GM12878 (cell line): ENCODE measurements around the gene CKB. TPM values are rescaled to one million over a fixed set of nuclear protein-coding genes. Genes with fewer than 3 reads are reported as not detected.

ENCODE experiments used
- BCL11A ChIP-seq: IDR thresholded peaks from 2 replicates; pipeline ENCODE4 v1.6.1; 2011; ENCODE audit warnings: low read depth, low read length
- HCFC1 ChIP-seq: fragments of 150-350 bp; IDR thresholded peaks from 2 replicates; pipeline ENCODE4 v1.6.1; 2014; ENCODE audit warnings: low read length
- MAX ChIP-seq: IDR thresholded peaks from 2 replicates; pipeline ENCODE4 v1.6.1; 2012; ENCODE audit warnings: low read depth, low read length, improper control_type of control experiment
- MEF2B ChIP-seq: fragments of 450-650 bp; IDR thresholded peaks from 2 replicates; pipeline ENCODE4 v1.6.1; 2018; ENCODE audit warnings: mild to moderate bottlenecking, moderate library complexity; ENCODE audit not compliant: partially characterized antibody, poor library complexity, severe bottlenecking
- NBN ChIP-seq: fragments of 450-650 bp; IDR thresholded peaks from 2 replicates; pipeline ENCODE4 v1.6.1; 2016
- NR2F1 ChIP-seq: fragments of 450-650 bp; conservative IDR thresholded peaks from 2 replicates; pipeline ENCODE4 v1.6.1; 2017; ENCODE audit warnings: mild to moderate bottlenecking
- PKNOX1 ChIP-seq: fragments of 450-650 bp; IDR thresholded peaks from 2 replicates; pipeline ENCODE4 v1.6.1; 2016; ENCODE audit warnings: mild to moderate bottlenecking
- POLR2A ChIP-seq: IDR thresholded peaks from 2 replicates; pipeline ENCODE4 v1.6.1; 2011; ENCODE audit warnings: low read depth, mild to moderate bottlenecking, low read length
- RBBP5 ChIP-seq: fragments of 200-600 bp; sonication (generic); conservative IDR thresholded peaks from 2 replicates; pipeline ENCODE4 v1.6.1; 2016
- ZBTB33 ChIP-seq: fragments of 450-650 bp; IDR thresholded peaks from 2 replicates; pipeline ENCODE4 v1.6.1; 2017; ENCODE audit warnings: mild to moderate bottlenecking
- polyA plus RNA-seq, 11 experiments: library from polyadenylated mRNA; depleted of rRNA in 4 of 11; unstranded in 6 of 11; stranded (reverse) in 5 of 11; fragments of >200 nt; fragmentation: Nextera tagmentation in 4 of 11; fragmentation: Illumina TruSeq in 1 of 11; extraction: Ambion mirVana in 4 of 11; extraction: Trizol in 1 of 11; gene quantifications; 1 replicate in 1 of 11; 2 replicates in 10 of 11; pipeline versions ENCODE4 v1.2.1 to v1.2.3, GENCODE V29; 2011 to 2016; ENCODE audit warnings: inconsistent platforms in 2 of 11, missing spikeins in 2 of 11, low read depth in 1 of 11
- total RNA-seq, 4 experiments: library from RNA; depleted of rRNA in 3 of 4; stranded (reverse); fragments of >200 nt in 3 of 4; fragmentation: Illumina TruSeq in 1 of 4; extraction: Trizol in 1 of 4; gene quantifications; 2 replicates each; pipeline versions ENCODE4 v1.2.1 to v1.2.3, GENCODE V29; 2013 to 2021
- TF ChIP-seq, protein P1 (sequence below): IDR thresholded peaks from 2 replicates; pipeline ENCODE4 v1.6.1; 2011; ENCODE audit warnings: low read depth, mild to moderate bottlenecking, low read length, moderate library complexity, borderline replicate concordance; ENCODE audit errors: extremely low read depth

Gene CKB
- total and polyA plus RNA-seq, 10 of the 15 experiments (the other 5 are each of a cell fraction or from before 2014, with no cell fraction given), result 0.40 to 6.1 (median 2.3) TPM

GRCh38 chr14:103562429-103563225, 40.0 kb upstream of the CKB start, which contains the start of the genes BAG5 and COA8 (continued):
- peak; percentile 80 for TF ChIP-seq NR2F1
- TF ChIP-seq POLR2A, result peak; percentile 94
- TF ChIP-seq HCFC1, result peak; percentile 66
- no peak for TF ChIP-seq BCL11A
- TF ChIP-seq RBBP5, result peak; percentile 84
- TF ChIP-seq, protein P1, sequence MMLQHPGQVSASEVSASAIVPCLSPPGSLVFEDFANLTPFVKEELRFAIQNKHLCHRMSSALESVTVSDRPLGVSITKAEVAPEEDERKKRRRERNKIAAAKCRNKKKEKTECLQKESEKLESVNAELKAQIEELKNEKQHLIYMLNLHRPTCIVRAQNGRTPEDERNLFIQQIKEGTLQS, result peak; percentile 94; the same call in 1 of the 2 replicates
- TF ChIP-seq MAX, result no peak
- no peak for TF ChIP-seq PKNOX1
- peak; percentile 40; the same call in 1 of the 2 replicates for TF ChIP-seq NBN
- TF ChIP-seq MEF2B, result peak; percentile 33
- peak; percentile 71; the same call in 1 of the 2 replicates for TF ChIP-seq ZBTB33
